ENCODE measurements around the gene RCHY1. TPM values are rescaled to one million over a fixed set of nuclear protein-coding genes. Genes with fewer than 3 reads are reported as not detected.

The RCHY1 gene
- total and polyA plus RNA-seq, 4 donors: 11.3 to 35.9 (median 27.2) TPM

GRCh38 chr4:75429208-75429607, 85.0 kb downstream of the RCHY1 start:
- TF ChIP-seq CTCF (IDR thresholded peaks at IDR 0.05; ENCODE audit: control extremely low read depth, extremely low read depth): no peak
- H3K9ac ChIP-seq (ENCODE audit: insufficient read depth in 1 of 2, low read length in 2 of 2): no peak overlapping the region
- H3K36me3 ChIP-seq (ENCODE audit: control insufficient read depth in 4 of 4, insufficient read depth in 4 of 4, low read length in 4 of 4): no peaks in the 10 kb centered on the region
- no peaks in the 10 kb centered on the region for H3K27me3 ChIP-seq (ENCODE audit: control insufficient read depth in 3 of 3, insufficient read depth in 3 of 3, low read length in 2 of 3)
- WGBS, 2 donors: 0 to 69% methylated on average over 1 of the region's 1 CpG
- H3K4me3 ChIP-seq: no peak overlapping the region
- H3K9me3 ChIP-seq (ENCODE audit: control insufficient read depth in 4 of 4, insufficient read depth in 3 of 4, low read length in 3 of 4): peaks cover 0 to 7% (median 0%) of the 10 kb centered on the region in 4 donors
- no peak overlapping the region for H3K27ac ChIP-seq (ENCODE audit: low read depth in 1 of 2, low read length in 1 of 2)
- ATAC-seq (ENCODE audit: insufficient read depth, low FRiP score) (no peak), DNase-seq (peak in 2 of 3 donors; percentile 6 to 45)
- H3K4me1 ChIP-seq (ENCODE audit: control insufficient read depth in 5 of 5, insufficient read depth in 5 of 5, low read length in 5 of 5): no peaks in the 10 kb centered on the region

Other genes with a start within 250 kb of the RCHY1 start
- 10 to 100 TPM; 20.1 to 32.8 TPM for gene THAP6, start 70 bp upstream of the RCHY1 start, total RNA-seq
- gene THAP6, start 70 bp upstream of the RCHY1 start, polyA plus RNA-seq: 1 to 10 TPM; 4.4 to 5.9 TPM
- not detected for gene ODAPH, start 41.7 kb upstream of the RCHY1 start, total RNA-seq
- gene ODAPH, start 41.7 kb upstream of the RCHY1 start, polyA plus RNA-seq: under 1 TPM; 0.02 to 0.10 TPM
- gene CDKL2, start 116.1 kb upstream of the RCHY1 start, total RNA-seq: 10 to 100 TPM; 16.0 to 16.3 TPM
- 1 to 10 TPM; 2.7 to 3.2 TPM for gene CDKL2, start 116.1 kb upstream of the RCHY1 start, polyA plus RNA-seq
- 100 to 1,000 TPM in 1 of 2 donors, 10 to 100 TPM in 1; 86.2 to 112 TPM for gene G3BP2, start 159.0 kb upstream of the RCHY1 start, total RNA-seq
- 10 to 100 TPM; 16.1 to 51.4 TPM for gene G3BP2, start 159.0 kb upstream of the RCHY1 start, polyA plus RNA-seq
- 100 to 1,000 TPM in 1 of 2 donors, 10 to 100 TPM in 1; 54.3 to 102 TPM for gene USO1, start 210.2 kb upstream of the RCHY1 start, total RNA-seq
- gene USO1, start 210.2 kb upstream of the RCHY1 start, polyA plus RNA-seq: 10 to 100 TPM; 29.0 to 35.8 TPM

All from lung (tissue), 12 donors.